T-helper 2 cell (primary cell): ENCODE measurements around the gene BTNL2.
"Not testable (repeated sequence)": the region's sequence is repeated elsewhere in the genome, so short reads cannot be mapped to it uniquely, and the experiment has no call there.

ENCODE experiments used
- DNase-seq, 5 experiments: peaks; one replicate each; pipeline versions ENCODE4 v3.0.0 to v3.0.0-alpha.2; 2012 to 2022

Gene BTNL2

GRCh38 chr6:32369660-32370059 is 37.3 kb downstream of the BTNL2 start:
- DNase-seq, result no peak

DNA sequence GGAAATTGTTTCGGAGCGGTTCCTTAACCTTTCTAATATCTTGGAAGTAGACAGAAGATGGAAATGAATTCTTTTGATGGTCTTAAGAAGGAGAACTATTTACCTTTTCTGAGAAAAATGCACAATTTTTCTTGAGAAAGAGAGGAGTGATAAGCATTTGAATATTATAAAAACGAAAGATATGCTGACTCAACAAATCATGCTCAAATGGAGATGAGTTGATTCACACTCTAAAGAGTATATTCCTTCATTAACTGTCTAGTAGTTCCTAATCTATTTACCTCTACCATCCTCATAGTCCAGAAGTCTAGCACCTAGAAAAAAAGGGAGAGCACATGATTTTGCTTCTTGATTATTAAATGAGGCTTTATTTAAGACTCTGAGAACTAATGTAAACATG is 39.3 kb downstream of the BTNL2 start:
- no peak for DNase-seq

DNA sequence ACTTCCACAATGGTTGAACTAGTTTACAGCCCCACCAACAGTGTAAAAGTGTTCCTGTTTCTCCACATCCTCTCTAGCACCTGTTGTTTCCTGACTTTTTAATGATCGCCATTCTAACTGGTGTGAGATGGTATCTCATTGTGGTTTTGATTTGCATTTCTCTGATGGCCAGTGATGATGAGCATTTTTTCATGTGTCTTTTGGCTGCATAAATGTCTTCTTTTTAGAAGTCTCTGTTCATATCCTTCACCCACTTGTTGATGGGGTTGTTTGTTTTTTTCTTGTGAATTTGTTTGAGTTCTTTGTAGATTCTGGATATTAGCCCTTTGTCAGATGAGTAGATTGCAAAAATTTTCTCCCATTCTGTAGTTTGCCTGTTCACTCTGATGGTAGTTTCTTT is 47.8 kb downstream of the BTNL2 start:
- DNase-seq, result not testable (repeated sequence)

DNA sequence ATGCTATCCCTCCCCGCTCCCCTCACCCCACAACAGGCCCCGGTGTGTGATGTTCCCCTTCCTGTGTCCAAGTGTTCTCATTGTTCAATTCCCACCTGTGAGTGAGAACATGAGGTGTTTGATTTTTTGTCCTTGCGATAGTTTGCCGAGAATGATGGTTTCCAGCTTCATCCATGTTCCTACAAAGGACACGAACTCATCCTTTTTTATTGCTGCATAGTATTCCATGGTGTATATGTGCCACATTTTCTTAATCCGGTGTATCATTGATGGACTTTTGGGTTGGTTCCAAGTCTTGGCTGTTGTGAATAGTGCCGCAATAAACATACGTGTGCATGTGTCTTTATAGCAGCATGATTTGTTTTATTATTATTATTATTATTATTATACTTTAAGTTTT is 48.4 kb downstream of the BTNL2 start:
- not testable (repeated sequence) for DNase-seq

GRCh38 chr6:32355018-32355417 is 52.0 kb downstream of the BTNL2 start:
- DNase-seq, result peak in 1 of 5 experiments; percentile 53

GRCh38 chr6:32353348-32353747 is 53.6 kb downstream of the BTNL2 start:
- DNase-seq, result no peak
